OCI-LY1 (cell line): ENCODE results near the gene WNT9B.

Experiments
- CTCF ChIP-seq: fragments of 200-600 bp; sonication (generic), shearing (Covaris generic); IDR thresholded peaks from 2 replicates; pipeline ENCODE4 v1.5.1; 2017; ENCODE audit warnings: mild to moderate bottlenecking, antibody characterized with exemption, low read length, moderate library complexity, mixed read lengths
- EZH2 ChIP-seq: fragments of 200-600 bp; sonication (generic), shearing (Covaris generic); IDR thresholded peaks from 2 replicates; pipeline ENCODE4 v1.8.0; 2017; ENCODE audit warnings: borderline replicate concordance, mixed run types, mild to moderate bottlenecking, antibody characterized with exemption, low read length, moderate library complexity, mixed read lengths

DNA sequence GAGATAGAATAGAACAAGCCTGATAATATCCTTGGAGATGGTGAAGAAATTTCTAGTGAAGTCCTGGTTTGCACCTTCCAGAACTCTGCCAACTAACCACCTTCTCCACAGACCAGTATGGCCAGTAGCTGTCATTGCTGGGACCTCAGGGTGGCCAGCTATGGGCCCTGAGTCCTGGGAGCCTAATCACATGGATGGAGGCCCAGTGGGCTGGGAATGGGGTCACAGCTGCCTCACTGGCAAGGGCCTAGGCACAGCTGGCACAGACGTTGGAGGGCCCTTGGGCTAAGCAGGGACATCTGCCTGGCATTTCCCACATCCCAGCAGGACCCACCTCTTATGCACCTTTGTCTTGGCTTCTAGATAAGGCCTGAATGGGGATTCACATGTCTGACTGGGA lies 25.3 kb upstream of the WNT9B start:
- TF ChIP-seq CTCF (no peak), EZH2 (no peak)
